HG02642 (cell line): ENCODE data around the gene CFAP20.

Source experiments
- ATAC-seq: cut with Tn5 transposase; IDR thresholded peaks from one replicate; pipeline ENCODE4 v1.9.1; 2021; ENCODE audit warnings: mild to moderate bottlenecking; ENCODE audit not compliant: unreplicated experiment, poor library complexity

Gene CFAP20

DNA sequence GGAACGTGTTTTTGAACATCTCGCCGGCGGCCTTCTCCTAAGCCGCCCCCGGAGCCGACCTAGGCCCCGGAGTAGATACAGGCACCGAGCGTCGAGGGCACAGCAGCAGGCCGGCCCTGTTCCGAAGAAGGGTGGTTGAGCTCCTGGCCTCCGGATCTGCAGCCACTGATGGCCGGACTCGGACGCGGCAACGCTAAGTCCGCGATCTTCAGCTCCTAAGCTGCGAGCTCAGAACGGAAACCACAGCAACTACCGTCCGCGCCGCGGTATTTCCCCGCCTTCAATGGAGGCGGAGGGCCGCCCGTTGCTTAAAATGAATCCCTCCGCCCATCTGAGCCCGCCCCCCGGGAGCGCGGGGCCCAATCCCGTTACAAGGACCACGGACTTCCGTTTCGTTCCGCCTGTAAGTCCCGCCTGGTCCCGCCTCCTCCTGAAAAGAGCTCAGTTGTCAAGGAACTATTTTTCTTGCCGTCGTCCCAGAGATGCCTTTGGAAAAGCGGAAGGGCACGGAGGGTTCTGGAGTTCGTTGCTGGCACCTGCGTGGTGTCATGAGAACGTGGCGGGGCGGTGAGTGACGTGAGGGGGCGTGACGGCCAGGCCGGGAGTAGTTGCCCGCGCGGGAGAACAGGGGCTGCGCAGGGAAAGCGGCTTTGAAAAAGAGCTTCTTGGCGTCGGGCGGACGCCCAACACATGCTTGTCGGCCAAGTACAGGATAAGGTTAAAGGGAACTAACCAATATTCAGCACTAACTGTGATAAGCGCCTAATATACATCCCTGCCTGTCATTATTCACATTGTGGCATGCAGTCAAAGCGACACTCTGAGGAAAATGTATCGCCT, at the start of gene CFAP20:
CFAP20 (minus strand) TSS at position 285 of the 840 bp plus-strand sequence; CDS start at position 19, 266 bp downstream.
- peak; percentile 90 for ATAC-seq

GRCh38 chr16:58177353-58177710, 48.2 kb upstream of the CFAP20 start:
- no peak for ATAC-seq

GRCh38 chr16:58176608-58177352, 47.6 kb upstream of the CFAP20 start:
- ATAC-seq: no peak

- no peak for ATAC-seq
Observed at GRCh38 chr16:58170223-58170622, 41.0 kb upstream of the CFAP20 start.

GRCh38 chr16:58160855-58161254, 31.7 kb upstream of the CFAP20 start:
- ATAC-seq: no peak

GRCh38 chr16:58158725-58159124, 29.5 kb upstream of the CFAP20 start:
- no peak for ATAC-seq

DNA sequence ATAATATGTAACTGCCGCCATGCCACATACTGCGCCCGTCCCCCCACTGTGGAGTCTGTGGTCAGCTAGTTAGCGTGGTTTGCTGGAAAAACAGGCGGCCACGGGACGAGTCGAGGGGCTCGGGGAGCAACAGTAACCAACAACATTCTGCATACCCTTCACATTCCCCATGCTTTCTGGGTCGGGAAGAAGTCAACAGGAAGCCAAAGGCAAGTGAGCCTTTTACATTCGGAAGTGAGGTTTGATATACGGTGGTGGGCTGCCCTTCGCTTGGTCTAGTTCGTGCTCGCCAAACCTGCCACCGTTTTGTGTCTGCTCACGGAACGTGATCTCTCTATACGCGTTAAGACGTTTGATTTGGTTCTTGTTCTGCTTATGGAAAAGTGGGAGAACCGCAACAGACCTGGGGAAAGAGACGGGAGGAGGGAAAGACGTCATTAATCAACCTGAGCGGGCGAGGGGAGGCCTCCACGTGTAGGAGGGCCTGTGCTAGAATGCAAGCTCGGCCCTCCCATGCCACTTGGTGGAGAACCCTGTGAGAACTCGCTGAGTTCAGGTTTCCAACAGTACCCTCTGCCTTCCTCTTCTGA, 28.9 kb upstream of the CFAP20 start:
- ATAC-seq: no peak

DNA sequence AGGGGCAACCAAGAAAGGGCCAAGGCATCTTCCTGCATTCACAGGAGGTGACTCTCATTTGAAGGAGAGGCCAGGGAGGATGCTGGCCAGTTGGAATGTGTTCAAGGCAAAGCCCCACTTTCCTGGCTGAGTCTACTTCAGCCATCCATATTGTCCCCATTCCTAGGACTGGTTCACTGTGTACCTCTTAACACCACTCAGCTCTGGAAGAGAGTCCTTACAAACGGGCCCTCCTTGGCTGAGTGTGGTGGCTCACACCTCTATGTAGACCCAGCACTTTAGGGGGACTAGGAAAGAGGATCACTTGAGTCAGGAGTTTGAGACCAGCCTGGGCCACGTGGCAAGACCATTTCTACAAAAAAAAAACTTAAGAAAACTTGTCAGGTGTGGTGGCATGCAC, 28.1 kb upstream of the CFAP20 start:
- no peak for ATAC-seq

DNA sequence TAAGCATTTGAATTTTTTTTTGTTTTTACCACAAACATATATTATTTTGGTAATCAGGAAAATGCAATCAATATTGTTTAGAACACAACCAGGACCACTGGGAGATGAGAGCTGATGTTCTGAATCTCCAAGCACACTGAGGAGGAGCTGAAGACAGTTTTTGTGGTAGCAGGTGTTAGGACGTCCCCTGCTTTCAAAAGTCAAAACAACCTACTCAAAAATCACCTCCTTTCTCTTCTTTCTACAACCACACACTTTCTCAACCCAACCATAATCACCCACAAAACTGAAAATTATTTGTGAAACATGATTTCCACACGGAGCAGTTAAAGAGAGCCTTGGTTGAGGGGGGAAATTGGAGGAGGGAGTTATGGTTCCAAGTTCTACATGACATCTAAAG, 26.7 kb upstream of the CFAP20 start:
- no peak for ATAC-seq

DNA sequence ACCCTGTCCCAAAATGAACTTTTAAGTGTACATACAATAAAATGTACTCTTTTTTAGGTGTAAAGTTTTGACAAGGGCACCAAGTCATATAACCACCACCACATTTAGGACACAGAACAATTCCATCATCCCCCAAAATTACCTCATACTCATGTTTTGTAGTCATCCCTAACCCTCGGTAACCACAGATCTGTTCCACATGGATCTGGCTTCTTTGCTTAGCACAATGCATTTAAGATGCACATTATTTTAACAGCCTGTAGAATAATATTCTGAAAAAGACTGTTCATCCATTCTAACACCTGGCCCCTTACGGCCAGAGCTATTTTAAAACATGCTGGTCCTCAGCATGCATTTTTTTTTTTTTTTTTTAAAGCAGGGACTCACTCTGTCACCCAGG, 25.2 kb upstream of the CFAP20 start:
- ATAC-seq: no peak

DNA sequence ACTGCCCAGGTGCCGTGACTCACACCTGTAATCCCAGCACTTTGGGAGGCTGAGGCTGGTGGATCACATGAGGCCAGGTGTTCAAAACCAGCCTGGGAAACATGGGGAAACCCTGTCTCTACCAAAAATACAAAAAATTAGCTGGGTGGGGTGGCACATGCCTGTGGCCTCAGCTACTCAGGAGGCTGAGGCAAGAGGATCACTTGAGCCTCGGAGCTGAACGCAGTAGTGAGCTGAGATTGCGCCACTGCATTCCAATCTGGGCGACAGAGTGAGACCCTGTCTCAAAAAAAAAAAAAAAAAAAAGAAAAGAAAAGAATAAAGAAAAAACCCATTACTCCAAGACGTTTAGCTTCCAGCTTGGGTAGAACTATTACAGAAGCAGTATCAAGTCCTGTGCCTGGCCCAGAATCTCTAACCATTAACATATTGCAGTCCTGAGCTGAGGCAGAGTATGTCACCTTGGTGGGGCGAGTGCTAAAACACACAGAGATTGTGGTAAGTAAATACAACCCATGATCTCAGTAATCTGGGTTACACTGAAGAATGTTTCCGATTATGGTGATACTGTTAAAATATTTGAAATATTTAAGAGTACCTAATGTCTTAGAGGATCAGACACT, 23.2 kb upstream of the CFAP20 start:
- no peak for ATAC-seq

- ATAC-seq: no peak
Observed at GRCh38 chr16:58148526-58148925, 19.3 kb upstream of the CFAP20 start.

GRCh38 chr16:58148099-58148498, 18.9 kb upstream of the CFAP20 start:
- no peak for ATAC-seq

DNA sequence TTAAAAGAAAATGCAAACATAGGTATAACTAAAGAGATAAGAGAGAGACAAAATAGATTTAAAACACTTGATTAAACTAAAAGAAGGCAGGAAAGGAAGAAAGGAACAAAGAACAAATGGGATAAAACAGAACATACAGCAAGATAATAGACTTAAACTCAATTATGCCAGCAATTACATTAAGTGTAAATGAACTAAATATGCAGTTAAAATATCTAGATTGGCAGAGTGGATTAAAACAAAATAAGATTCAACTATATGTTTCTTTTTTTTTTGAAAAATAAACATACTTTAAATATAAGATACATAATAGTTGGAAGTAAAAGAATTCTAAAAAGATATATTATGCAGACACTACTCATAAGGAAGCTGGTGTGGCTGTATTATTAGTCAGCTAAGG, 9.7 kb upstream of the CFAP20 start:
- no peak for ATAC-seq

DNA sequence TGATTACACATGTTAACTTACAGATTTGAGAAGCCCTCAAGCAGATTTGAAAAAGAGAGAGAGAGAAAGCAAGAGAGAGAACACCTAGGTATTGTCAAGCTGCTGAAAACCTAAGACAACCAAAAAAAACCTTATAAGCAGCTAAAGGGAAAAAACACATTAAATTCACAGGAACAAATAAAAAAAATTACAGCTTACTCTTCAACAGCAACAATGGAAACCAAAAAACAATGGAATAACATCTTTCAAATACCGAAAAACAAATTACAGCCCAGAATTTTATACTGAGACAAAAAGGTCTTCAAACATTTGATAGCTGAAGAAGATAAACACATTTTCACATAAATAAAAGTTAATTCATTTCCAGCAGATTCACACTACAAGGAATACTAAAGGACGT, 8.4 kb upstream of the CFAP20 start:
- no peak for ATAC-seq

GRCh38 chr16:58128711-58129096, 477 bp downstream of the CFAP20 start:
- peak; percentile 8 for ATAC-seq

DNA sequence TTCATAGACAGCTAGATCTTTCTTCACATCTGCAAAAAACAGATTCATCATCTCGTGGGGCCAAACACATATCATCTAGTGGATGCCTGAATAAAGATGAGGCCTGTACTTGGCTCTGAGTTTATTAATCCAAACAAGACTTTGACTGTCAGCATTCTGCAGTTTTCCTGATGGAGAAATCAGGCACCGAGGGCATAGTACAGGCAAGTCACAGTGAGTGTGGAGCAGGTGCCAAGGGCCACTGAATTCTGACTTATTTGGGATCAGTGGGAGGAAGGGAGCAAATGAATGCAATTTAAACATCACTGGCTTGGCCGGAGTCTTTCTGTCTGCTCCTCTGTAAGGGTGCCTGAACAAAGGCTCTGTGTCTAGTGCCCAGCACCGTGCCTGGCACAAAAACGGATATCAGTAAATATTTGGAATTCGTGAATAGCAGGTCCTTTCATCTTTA, 975 bp downstream of the CFAP20 start:
- ATAC-seq: no peak

DNA sequence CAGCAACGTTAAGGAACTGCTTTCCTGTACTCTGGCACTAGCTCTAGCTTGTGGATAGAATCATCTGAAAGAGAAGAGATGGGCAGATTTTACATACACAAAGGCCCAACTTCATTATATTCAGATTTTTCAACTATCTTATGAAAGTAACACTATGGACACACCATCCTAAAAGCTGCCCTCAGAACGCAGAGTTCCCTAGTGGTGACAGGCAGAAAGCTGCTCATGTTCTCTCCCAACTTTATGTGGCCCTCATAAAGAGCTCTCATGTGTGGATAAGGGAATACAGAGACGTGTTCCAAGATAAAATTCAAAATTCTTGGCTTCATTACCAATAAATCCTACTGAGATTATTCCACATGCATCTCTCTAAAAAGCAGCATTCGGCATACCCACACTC, 1.5 kb downstream of the CFAP20 start:
- no peak for ATAC-seq

GRCh38 chr16:58127033-58127556, 2.1 kb downstream of the CFAP20 start:
- ATAC-seq: no peak

GRCh38 chr16:58126451-58126961, 2.7 kb downstream of the CFAP20 start:
- ATAC-seq: no peak
